LoVo (cell line): ENCODE results near the gene FBP2.

Source experiments
- DNase-seq: peaks from one replicate; pipeline ENCODE4 v3.0.0-alpha.2; 2016; ENCODE audit warnings: low spot score

The FBP2 gene

GRCh38 chr9:94593459-94594345, at the start of gene FBP2:
Gene FBP2, minus strand, starts transcription at chr9:94593824. Its CDS starts 98 bp downstream, at chr9:94593726.
- no peak for DNase-seq

GRCh38 chr9:94643176-94643575, 49.6 kb upstream of the FBP2 start:
- no peak for DNase-seq

- DNase-seq: no peak
These were observed 48.9 kb upstream of the FBP2 start for GRCh38 chr9:94642501-94642900.

- DNase-seq: no peak
These were observed 46.4 kb upstream of the FBP2 start for GRCh38 chr9:94639999-94640376.

GRCh38 chr9:94639061-94639998, 45.7 kb upstream of the FBP2 start, which contains the start of gene FBP1:
Gene FBP1, minus strand, starts transcription at chr9:94639518. Its CDS starts 208 bp downstream, at chr9:94639310.
- DNase-seq: no peak

- no peak for DNase-seq
These were observed 44.9 kb upstream of the FBP2 start for GRCh38 chr9:94638335-94639060.

GRCh38 chr9:94632737-94633136, 39.1 kb upstream of the FBP2 start:
- DNase-seq: no peak

GRCh38 chr9:94631599-94631998, 38.0 kb upstream of the FBP2 start:
- DNase-seq: no peak

GRCh38 chr9:94630833-94631232, 37.2 kb upstream of the FBP2 start:
- DNase-seq: peak; percentile 36

- DNase-seq: no peak
These were observed 36.7 kb upstream of the FBP2 start for GRCh38 chr9:94630281-94630680.

- no peak for DNase-seq
These were observed 33.7 kb upstream of the FBP2 start for GRCh38 chr9:94627287-94627686.

- DNase-seq: no peak
These were observed 32.2 kb upstream of the FBP2 start for GRCh38 chr9:94625835-94626234.

- DNase-seq: no peak
These were observed 31.0 kb upstream of the FBP2 start for GRCh38 chr9:94624629-94625028.

GRCh38 chr9:94623253-94623652, 29.6 kb upstream of the FBP2 start:
- DNase-seq: peak; percentile 46

GRCh38 chr9:94622087-94622800, 28.6 kb upstream of the FBP2 start:
- no peak for DNase-seq

- DNase-seq: no peak
These were observed 25.4 kb upstream of the FBP2 start for GRCh38 chr9:94619026-94619425.

- DNase-seq: no peak
These were observed 19.4 kb upstream of the FBP2 start for GRCh38 chr9:94613003-94613402.

GRCh38 chr9:94612071-94612470, 18.4 kb upstream of the FBP2 start:
- DNase-seq: no peak

GRCh38 chr9:94611638-94612068, 18.0 kb upstream of the FBP2 start:
- no peak for DNase-seq

- no peak for DNase-seq
These were observed 16.6 kb upstream of the FBP2 start for GRCh38 chr9:94610181-94610606.

- no peak for DNase-seq
These were observed 13.7 kb upstream of the FBP2 start for GRCh38 chr9:94607423-94607691.
